GM19463 (cell line): ENCODE results near the gene URI1.

Experiments used
- ATAC-seq: cut with Tn5 transposase; IDR thresholded peaks from one replicate; pipeline ENCODE4 v1.9.1; 2021; ENCODE audit warnings: mild to moderate bottlenecking, moderate library complexity; ENCODE audit not compliant: unreplicated experiment

Gene URI1

DNA sequence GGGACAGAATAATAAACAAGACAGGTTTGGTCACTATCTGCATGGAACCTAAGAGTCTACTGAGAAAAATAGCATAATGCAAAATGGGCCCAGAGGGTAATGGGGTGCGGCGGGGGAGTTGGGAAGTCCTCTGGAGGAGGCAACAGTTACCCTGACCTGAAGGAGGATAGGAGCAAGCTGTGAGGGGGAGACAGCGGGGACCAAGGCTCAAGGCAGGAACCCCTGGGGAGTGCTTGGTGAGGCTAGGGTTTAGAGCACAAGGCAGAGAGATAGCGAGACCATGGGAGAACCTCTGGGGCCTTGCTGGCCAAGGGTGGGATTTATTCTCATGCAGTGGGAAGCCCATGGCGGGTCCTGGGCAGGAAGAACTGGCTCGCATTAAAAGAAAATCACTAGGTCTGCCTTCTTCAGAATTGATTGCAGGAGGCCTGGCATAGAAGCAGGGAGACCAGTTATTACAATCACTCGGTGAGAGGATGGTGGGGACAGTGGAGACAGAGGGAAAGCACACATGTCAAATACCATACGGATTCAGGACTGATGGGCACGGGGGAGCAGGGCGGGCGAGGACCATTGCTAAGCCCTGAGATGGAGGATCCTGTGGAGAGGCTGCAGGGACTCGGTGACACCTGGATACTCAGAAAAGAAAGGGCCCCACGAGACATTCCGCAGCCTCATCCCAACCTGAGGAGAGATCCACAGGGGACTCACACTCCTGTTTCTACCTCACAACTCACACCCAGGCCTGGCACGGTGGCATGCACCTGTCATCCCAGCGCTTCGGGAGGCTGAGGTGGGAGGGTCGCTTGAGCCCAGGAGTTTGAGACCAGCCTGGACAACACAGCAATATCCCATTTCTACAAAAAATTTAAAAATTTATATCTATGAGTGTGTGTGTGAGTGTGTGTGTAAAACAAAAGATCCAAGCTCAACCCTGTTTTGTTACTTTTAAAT, 110.4 kb downstream of the URI1 start:
- no peak for ATAC-seq

DNA sequence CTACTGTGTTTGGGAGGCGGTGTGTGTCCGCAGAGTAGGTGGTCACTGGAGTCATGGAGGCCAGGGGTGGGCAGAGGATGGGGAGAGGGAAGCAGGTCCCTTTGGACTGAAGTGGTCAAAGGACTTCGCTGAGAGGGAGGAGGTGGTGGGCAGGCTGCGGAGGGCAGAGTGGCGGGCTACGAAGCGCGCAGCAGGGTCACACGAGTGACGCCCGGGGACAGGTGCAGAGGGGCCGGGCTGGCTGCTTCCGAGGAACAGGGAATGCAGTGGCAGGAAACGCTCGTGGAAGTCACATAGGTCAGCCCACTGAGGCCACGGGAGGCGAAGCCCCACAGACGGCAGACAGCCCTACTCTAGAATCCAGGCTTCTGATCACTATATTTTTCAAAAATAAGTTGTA, 111.5 kb downstream of the URI1 start:
- no peak for ATAC-seq

GRCh38 chr19:30054210-30054609, 112.2 kb downstream of the URI1 start:
- no peak for ATAC-seq

GRCh38 chr19:30056580-30056979, 114.5 kb downstream of the URI1 start:
- no peak for ATAC-seq

GRCh38 chr19:30059741-30060457, 117.9 kb downstream of the URI1 start:
- no peak for ATAC-seq

DNA sequence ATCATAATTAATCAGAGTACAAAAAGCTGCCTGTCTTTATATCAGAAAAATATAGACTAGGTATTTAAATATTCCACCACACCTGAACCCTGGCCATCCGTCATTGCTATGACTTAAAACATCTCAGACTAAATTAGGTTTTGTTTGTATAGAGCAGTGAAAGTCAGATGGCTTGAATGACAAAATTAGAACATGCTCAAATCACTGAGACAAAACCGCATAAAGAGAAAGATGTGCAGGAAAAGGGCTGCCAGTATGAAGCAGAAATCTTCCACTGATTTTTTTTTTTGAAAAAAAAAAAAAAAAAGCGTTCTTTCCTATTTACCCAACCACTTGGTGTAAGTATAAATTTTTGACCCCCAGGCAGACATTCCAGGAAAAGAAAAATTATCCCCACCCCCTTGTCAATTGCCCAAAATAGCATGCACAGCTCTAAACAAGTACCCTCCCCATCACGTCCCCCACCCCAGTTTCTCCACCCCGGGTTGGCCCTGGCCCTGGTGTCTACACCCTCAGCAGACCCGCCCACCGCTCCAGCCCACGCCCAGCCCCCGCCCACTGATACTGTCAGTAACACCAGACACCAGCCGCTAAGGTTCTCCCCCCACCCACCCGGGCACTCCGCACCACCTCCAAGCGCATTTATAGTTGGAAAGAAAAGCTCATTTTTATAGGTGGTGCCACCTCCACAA, 118.6 kb downstream of the URI1 start:
- no peak for ATAC-seq

GRCh38 chr19:30061223-30062064, 119.4 kb downstream of the URI1 start:
- no peak for ATAC-seq

DNA sequence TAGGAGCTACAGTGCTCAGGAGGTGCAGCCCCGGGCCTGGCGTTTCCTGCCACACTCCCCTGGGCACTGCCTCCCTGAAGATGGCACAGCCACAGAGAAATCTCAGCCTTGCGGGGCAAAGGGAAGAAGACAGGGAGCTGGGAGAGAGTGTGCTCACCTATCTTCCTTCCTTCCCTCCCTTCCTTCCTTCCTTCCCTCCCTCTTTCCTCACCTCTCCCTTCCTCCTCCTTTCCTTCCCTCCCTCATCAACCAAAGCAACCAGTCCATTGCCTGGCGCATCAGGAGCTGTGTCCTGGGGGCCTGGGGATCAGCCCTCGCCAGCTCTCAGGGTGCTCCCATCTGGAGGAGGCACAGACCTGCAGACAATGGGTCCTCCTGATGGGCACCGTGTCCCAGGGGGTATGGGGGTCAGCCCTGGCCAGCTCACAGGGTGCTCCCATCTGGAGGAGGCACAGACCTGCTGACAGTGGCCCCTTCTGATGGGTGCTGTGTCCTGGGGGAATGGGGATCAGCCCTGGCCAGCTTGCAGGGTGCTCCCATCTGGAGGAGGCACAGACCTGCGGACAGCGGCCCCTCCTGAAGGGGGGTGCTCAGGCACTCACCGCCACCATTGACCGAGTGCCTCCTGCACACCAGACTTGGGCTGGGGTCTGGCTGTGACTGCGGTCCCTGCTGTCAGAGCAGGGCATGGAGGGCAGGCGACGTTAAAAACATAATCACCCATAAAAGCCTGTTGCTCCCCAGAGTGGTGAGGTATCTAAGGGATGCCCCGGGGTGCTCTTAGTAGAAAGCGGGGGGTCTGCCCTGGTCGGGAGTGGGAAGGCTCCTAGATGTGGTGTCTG, 120.2 kb downstream of the URI1 start:
- no peak for ATAC-seq

- ATAC-seq: no peak
Observed at GRCh38 chr19:30062907-30063649, 121.0 kb downstream of the URI1 start.

- ATAC-seq: no peak
Observed at GRCh38 chr19:30063650-30064347, 121.8 kb downstream of the URI1 start.

DNA sequence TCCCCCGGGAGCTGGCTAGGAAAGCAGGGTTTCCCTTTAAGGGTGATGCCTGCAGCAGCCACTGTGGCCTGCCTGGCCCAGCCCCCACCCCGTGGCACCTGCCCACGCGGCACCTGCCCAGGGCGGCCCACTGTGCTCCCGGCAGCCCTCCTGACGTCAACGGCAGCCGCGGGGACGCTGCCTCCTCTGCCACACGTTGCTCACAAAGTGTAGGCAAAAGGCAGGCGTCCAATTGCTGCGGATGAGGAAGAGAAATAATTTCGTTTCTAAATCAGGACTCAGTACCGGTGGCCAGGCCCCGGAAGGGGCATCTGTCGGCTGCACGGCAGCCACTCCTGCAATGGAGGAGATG, 122.3 kb downstream of the URI1 start:
- no peak for ATAC-seq

- no peak for ATAC-seq
Observed at GRCh38 chr19:30064771-30065494, 122.9 kb downstream of the URI1 start.

- ATAC-seq: no peak
Observed at GRCh38 chr19:30065680-30066606, 123.9 kb downstream of the URI1 start.
